Activated gamma-delta T cell treated with anti-CD3 and anti-CD28 coated beads, Interleukin-2, amount 50 U/mL, for 16 hours (primary cell): ENCODE measurements around the gene IL32.
A peak's percentile ranks its signal among the peaks of the same experiment; 100 is the strongest.

ENCODE experiments used
- DNase-seq: peaks from one replicate; pipeline ENCODE4 v3.0.0-alpha.2; 2020; ENCODE audit warnings: low read depth

The IL32 gene

GRCh38 chr16:3027983-3028715 is 37.3 kb upstream of the IL32 start:
- DNase-seq: peak; percentile 79

DNA sequence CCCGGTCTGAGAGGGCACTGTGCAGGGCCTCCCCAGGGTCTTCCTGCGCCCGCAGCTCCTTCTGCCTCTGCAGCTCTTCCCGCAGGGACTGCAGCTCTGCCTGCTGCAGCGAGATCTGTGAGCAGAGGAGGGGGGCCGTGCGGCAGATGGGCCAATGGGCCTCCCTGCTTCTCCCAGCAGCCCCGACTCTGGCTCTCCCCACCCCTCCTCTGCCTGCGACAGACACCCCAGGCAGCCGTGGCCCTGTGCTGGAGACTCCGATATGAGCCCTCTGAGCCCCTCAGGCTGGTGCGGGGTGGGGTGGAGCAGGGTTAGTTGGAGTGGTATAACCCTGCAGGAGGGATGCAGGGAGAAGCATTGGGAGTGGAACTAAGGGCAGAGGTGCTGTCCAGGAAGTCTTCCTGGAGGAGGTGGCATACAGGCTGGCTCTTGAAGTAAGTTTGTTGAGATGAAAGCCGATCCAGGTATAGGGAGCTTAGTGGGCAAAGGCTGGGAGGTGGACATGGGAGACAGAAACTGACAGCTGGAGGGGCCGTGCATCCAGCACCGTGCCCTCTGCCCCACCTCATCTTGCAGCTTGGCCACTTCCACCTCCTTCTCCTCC is 36.6 kb upstream of the IL32 start:
- DNase-seq: no peak

DNA sequence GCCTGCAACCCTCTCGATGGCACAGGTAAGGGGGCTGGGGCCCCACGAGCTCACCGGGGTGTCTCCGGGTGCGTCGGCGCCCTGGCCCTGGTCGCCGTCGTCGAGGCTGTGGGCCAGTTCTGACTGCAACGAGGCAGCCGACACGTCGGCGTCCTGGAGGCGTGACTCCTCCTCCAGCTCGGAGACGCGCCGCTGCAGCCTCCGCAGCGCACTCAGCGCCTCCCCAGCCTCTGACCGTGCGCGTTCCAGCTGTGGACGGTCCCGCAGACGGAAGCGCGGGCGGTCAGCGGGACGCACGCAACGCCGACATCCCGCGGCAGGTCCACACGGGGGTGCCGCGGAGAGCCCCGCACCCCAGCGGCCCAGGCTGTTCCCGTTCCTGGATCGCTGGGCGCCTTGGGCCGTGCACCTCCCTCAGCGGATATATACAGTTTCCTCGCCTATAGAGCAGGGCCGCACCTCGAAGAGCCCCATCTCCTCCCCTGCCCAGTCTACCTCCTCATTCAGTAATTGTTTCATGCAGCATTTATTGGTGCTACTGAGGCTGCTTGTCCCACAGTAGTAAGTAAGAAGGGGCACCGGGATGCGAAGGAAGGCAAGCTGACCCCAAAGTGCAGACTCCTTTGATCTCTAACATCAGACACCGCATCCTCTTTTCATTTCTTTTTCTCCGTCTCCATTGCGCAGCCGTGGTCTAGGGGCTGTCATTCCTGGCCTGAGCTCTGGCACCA is 35.8 kb upstream of the IL32 start:
- no peak for DNase-seq

- DNase-seq: no peak
These were observed 34.9 kb upstream of the IL32 start for GRCh38 chr16:3030222-3031212.

GRCh38 chr16:3032624-3033023 is 32.8 kb upstream of the IL32 start:
- DNase-seq: no peak

DNA sequence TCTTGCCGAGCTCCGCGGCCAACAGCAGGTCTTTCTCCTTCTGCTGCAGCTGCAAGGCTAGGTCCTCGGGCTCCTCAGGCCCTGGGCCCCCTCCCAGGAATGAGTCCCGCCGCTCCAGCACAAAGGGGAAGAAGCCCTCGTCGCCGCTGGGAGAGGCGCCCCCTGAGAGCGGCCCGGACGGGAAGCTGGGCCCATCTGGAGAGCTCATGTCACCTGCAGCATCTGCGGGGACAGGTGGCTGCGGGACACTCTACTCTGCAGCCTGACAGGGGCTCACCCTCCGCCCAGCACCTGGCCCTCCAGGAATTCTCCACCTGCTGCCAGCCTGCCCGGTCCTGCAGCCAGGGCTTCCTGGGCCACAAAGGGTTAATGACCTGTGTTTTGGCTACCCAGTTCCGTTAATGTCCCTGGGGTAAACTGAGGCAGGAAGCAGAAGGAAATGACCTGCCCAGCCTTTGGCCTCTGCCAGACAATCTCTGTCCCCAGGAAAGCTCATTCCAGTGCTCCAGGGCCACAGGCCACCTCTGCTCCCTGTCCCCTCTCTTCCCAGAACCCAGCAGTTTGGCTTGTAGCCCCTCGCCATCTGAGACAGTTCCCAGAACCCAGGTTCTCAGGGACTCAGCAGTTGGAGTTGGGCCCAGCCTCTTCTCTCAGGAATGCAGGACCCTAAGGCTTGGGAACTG is 30.0 kb upstream of the IL32 start:
- no peak for DNase-seq

- DNase-seq: no peak
These were observed 29.3 kb upstream of the IL32 start for GRCh38 chr16:3035972-3036725.

DNA sequence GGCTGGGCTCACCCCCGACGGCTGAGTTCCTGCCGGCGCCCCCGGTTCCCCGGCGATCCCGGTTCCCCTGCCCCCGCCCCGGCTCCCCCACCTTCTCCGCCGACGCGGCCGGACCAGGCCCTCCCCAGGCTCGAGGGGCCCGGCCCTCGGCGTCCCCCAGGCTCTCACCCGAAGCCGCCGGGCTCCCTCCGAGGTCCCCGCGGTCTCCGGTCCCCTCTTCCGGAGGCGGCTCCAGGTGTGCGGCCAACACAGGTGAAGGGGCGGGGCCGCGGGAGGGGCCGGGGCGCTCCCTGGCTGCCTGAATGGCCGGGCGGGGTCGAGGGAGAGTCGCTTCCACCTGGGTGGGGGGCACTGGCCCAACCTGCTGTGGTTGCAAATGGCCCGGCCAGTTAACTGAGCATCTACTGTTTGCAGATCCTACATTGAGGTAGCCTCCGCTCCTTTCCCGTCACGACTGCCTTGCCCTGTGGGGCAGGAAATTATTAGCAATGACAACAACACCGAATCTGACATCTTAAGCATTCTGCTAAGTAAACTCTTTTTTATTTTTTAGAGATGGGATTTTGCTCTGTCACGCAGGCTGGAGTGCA is 28.6 kb upstream of the IL32 start, which contains the start of gene BICDL2:
Gene BICDL2 (minus strand): TSS at position 219 of the 590 bp plus-strand sequence. CDS start 1,448 bp downstream, outside the sequence.
- DNase-seq: no peak

DNA sequence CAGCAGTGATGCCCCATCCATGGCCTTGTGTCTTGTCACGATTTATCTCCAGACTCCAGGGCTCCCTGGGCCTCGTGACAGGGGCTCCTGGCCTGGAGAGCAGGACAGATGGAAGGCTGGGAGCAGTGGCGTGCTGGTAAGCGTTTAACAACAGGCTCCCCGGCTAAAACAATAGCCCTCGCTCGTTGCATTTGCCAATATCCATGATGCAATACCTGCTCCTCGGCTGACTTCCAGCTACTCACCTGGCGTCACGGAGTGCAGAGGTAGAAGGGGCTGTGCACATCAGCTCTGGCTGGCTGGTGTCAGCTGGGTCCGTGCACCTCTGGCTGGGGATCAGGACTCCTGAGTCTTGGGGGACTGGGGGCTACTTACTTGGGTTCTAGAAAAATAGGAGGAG is 27.2 kb upstream of the IL32 start:
- no peak for DNase-seq

GRCh38 chr16:3038896-3039295 is 26.5 kb upstream of the IL32 start:
- DNase-seq: no peak

DNA sequence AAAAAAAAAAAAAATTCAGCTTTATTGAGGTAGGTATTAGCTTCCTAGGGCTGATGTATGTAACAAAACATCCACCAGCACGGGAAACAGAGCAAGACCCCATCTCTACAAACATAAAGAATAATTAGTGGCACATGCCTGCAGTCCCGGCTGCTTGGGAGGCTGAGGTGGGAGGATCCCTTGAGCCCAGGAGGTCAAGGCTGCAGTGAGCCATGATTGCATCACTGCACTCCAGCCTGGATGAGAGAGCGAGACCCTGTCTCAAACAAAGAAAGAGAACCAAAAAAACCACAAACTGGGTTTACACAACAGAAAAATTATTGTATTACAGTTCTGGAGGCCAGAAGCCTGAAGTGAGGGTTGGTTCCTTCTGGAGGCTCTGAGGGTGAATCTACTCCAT is 23.1 kb upstream of the IL32 start:
- no peak for DNase-seq

DNA sequence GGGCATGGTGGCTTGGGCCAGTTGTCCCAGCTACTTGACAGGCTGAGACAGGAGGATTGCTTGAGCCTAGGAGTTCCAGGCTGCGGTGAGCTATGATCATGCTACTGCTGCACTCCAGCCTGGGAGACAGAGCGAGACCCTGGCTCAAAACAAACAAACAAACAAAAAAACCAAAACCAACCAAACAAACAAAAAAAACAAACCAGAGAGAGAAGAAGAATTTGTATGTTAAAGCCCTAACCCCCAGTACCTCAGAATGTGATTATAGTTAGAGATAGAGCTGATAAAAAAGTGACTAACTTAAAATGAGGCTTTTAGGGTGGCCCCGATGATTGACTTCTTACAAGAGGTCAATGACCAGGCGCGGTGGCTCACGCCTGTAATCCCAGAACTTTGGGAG is 20.7 kb upstream of the IL32 start:
- DNase-seq: no peak

DNA sequence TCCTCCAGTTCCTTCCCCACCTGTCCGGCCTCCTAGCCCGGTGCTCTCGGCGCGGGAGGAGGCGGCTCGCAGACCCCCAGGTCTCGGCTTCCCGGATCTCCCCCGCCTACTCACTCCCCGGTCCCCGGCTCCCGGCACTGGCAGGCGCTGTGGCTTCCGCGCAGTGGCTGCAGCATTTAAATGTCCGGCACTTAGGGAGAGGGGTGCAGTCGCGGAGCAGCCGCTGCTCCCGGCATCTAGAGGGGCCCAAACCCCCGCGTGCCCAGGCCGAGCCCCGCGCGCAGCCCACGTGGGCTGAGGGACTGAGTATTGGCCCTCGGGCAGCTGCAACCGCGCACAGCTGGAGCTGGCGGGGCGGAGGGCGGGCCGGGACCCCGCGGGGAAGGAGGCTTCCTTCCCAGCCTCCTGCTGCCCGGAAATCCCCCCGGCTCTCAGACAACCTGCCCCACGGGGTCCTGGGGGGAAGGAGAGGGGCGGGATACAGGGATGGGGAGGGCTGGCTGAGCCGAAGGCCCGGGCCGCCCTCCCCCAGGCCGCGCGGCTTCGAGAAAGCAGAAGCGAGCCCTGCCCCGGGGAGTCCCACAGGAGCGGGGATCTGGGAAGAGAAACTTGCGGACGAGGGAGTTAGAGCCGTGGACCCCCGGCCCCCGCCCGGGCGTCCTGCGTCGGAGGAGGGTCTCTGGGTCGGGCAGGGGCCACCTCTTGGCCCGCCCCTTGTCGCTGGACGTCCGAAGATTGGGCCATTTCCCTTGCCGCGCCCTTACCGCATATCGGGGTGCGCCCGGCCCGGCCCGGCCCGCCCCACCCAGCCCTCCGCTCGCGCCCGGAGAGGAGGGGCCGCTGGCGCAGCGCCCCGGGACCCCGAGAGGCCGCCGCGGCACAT is 19.4 kb upstream of the IL32 start, which contains the start of gene MMP25:
Gene MMP25 (plus strand): TSS at position 804 of the 883 bp plus-strand sequence. CDS start 357 bp downstream, outside the sequence.
- no peak for DNase-seq

- DNase-seq: no peak
These were observed 18.6 kb upstream of the IL32 start for GRCh38 chr16:3046641-3047386.

DNA sequence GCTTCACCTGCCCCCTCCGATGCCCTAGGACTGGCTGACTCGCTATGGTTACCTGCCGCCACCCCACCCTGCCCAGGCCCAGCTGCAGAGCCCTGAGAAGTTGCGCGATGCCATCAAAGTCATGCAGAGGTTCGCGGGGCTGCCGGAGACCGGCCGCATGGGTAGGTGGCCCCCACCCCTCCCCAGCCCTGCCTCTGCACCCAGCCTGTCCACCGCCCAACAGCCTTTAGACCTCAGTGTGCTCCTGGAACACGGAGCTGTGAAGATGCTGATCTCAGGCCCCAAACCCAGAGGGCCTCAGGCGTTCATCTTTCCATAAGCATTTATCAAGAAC is 18.1 kb upstream of the IL32 start:
- DNase-seq: no peak

GRCh38 chr16:3049921-3050481 is 15.4 kb upstream of the IL32 start:
- no peak for DNase-seq

DNA sequence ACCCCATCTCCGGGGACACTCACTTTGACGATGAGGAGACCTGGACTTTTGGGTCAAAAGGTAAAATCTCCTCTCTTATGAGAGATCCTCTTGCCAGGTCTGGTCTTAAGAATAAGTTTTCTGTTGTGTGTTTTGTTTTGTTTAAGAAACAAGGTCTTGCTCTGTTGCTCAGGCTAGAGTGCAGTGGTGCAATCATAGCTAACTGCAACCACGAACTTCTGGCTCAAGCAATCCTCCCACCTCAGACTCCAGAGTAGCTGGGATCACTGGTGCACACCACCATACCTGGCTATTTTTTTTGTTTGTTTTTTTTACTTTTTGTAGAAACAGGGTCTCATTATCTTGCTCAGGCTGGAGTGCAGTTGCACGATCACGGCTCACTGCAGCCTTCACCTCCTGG is 15.0 kb upstream of the IL32 start:
- DNase-seq: no peak

GRCh38 chr16:3051009-3051408 is 14.4 kb upstream of the IL32 start:
- no peak for DNase-seq
